ENCODE data around the gene VWA8. TPM values are rescaled to one million over a fixed set of nuclear protein-coding genes. Genes with fewer than 3 reads are reported as not detected.

The VWA8 gene
- total and polyA plus RNA-seq, 2 of the 13 experiments (the other 11 are each of a cell fraction or from before 2014, with no cell fraction given), result 9.1 to 17.3 TPM

DNA sequence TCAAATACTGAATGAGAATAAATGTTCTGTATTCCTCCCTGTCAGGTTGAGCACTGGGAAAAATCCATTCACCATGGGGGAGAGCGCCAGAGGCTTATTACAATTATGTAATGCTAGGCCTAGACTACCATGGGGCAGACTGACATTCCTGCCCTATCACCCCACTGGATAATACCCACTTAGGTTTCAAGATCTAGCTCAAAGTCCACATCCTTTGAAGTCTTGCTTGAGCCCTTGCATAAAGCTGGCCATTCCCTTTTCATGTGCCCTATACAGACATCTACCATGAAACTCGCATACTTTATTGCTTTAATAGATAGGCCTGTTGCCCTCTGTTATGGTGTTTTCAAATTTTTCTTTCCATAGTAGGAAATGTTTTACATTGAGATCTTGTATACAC lies 354.3 kb downstream of the VWA8 start (continued):
- TF ChIP-seq, protein P1, sequence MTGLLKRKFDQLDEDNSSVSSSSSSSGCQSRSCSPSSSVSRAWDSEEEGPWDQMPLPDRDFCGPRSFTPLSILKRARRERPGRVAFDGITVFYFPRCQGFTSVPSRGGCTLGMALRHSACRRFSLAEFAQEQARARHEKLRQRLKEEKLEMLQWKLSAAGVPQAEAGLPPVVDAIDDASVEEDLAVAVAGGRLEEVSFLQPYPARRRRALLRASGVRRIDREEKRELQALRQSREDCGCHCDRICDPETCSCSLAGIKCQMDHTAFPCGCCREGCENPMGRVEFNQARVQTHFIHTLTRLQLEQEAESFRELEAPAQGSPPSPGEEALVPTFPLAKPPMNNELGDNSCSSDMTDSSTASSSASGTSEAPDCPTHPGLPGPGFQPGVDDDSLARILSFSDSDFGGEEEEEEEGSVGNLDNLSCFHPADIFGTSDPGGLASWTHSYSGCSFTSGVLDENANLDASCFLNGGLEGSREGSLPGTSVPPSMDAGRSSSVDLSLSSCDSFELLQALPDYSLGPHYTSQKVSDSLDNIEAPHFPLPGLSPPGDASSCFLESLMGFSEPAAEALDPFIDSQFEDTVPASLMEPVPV (CRISPR knock-in tag; IDR thresholded peaks at IDR 0.05), result no peak
- TF ChIP-seq ZNF143 (CRISPR knock-in tag; IDR thresholded peaks at IDR 0.05) (no peak), FOXP1 (IDR thresholded peaks at IDR 0.05) (no peak), FOXP1 (CRISPR knock-in tag; IDR thresholded peaks at IDR 0.05) (no peak), ZNF703 (CRISPR knock-in tag; IDR thresholded peaks at IDR 0.05; ENCODE audit: borderline replicate concordance) (no peak), ZNF878 (CRISPR knock-in tag; IDR thresholded peaks at IDR 0.05) (no peak), ZNF431 (CRISPR knock-in tag; IDR thresholded peaks at IDR 0.05; ENCODE audit: borderline replicate concordance, low read depth) (no peak), ZNF772 (CRISPR knock-in tag; IDR thresholded peaks at IDR 0.05) (no peak)
- TF ChIP-seq, protein P2, sequence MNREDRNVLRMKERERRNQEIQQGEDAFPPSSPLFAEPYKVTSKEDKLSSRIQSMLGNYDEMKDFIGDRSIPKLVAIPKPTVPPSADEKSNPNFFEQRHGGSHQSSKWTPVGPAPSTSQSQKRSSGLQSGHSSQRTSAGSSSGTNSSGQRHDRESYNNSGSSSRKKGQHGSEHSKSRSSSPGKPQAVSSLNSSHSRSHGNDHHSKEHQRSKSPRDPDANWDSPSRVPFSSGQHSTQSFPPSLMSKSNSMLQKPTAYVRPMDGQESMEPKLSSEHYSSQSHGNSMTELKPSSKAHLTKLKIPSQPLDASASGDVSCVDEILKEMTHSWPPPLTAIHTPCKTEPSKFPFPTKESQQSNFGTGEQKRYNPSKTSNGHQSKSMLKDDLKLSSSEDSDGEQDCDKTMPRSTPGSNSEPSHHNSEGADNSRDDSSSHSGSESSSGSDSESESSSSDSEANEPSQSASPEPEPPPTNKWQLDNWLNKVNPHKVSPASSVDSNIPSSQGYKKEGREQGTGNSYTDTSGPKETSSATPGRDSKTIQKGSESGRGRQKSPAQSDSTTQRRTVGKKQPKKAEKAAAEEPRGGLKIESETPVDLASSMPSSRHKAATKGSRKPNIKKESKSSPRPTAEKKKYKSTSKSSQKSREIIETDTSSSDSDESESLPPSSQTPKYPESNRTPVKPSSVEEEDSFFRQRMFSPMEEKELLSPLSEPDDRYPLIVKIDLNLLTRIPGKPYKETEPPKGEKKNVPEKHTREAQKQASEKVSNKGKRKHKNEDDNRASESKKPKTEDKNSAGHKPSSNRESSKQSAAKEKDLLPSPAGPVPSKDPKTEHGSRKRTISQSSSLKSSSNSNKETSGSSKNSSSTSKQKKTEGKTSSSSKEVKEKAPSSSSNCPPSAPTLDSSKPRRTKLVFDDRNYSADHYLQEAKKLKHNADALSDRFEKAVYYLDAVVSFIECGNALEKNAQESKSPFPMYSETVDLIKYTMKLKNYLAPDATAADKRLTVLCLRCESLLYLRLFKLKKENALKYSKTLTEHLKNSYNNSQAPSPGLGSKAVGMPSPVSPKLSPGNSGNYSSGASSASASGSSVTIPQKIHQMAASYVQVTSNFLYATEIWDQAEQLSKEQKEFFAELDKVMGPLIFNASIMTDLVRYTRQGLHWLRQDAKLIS (CRISPR knock-in tag; IDR thresholded peaks at IDR 0.05), result no peak
- TF ChIP-seq, protein P3, sequence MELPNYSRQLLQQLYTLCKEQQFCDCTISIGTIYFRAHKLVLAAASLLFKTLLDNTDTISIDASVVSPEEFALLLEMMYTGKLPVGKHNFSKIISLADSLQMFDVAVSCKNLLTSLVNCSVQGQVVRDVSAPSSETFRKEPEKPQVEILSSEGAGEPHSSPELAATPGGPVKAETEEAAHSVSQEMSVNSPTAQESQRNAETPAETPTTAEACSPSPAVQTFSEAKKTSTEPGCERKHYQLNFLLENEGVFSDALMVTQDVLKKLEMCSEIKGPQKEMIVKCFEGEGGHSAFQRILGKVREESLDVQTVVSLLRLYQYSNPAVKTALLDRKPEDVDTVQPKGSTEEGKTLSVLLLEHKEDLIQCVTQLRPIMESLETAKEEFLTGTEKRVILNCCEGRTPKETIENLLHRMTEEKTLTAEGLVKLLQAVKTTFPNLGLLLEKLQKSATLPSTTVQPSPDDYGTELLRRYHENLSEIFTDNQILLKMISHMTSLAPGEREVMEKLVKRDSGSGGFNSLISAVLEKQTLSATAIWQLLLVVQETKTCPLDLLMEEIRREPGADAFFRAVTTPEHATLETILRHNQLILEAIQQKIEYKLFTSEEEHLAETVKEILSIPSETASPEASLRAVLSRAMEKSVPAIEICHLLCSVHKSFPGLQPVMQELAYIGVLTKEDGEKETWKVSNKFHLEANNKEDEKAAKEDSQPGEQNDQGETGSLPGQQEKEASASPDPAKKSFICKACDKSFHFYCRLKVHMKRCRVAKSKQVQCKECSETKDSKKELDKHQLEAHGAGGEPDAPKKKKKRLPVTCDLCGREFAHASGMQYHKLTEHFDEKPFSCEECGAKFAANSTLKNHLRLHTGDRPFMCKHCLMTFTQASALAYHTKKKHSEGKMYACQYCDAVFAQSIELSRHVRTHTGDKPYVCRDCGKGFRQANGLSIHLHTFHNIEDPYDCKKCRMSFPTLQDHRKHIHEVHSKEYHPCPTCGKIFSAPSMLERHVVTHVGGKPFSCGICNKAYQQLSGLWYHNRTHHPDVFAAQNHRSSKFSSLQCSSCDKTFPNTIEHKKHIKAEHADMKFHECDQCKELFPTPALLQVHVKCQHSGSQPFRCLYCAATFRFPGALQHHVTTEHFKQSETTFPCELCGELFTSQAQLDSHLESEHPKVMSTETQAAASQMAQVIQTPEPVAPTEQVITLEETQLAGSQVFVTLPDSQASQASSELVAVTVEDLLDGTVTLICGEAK (IDR thresholded peaks at IDR 0.05), result no peak
- TF ChIP-seq, protein P3 (CRISPR knock-in tag; IDR thresholded peaks at IDR 0.05), result no peak
- TF ChIP-seq, protein P4, sequence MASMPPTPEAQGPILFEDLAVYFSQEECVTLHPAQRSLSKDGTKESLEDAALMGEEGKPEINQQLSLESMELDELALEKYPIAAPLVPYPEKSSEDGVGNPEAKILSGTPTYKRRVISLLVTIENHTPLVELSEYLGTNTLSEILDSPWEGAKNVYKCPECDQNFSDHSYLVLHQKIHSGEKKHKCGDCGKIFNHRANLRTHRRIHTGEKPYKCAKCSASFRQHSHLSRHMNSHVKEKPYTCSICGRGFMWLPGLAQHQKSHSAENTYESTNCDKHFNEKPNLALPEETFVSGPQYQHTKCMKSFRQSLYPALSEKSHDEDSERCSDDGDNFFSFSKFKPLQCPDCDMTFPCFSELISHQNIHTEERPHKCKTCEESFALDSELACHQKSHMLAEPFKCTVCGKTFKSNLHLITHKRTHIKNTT (CRISPR knock-in tag; IDR thresholded peaks at IDR 0.05), result no peak
